Measurements from ENCODE around the gene TTYH1.

TTYH1 gene

GRCh38 chr19:54390942-54391577 lies 24.2 kb upstream of the TTYH1 start:
- H3K27ac ChIP-seq: no peak overlapping the region
- H3K36me3 ChIP-seq (ENCODE audit: insufficient read depth, low read length): no peaks in the 10 kb centered on the region
- peak; percentile 32 for DNase-seq (ENCODE audit: low read depth, low spot score)
- H3K4me3 ChIP-seq: no peak overlapping the region
- no peaks in the 10 kb centered on the region for H3K9me3 ChIP-seq (ENCODE audit: low read depth, low read length)
- TF ChIP-seq FOXP2 (optimal IDR thresholded peaks at IDR 0.05; ENCODE audit: control extremely low read depth, extremely low read length, insufficient read depth) (no peak), POLR2AphosphoS5 (IDR thresholded peaks at IDR 0.05; ENCODE audit: borderline replicate concordance, low read depth, low read length) (no peak), EZH2 (IDR thresholded peaks at IDR 0.05) (no peak)
- H3K9ac ChIP-seq (ENCODE audit: insufficient read length): no peak overlapping the region

- Histone ChIP-seq H3K27ac (no peak overlapping the region), H3K36me3 (ENCODE audit: insufficient read depth, low read length) (no peaks in the 10 kb centered on the region), H3K9ac (ENCODE audit: insufficient read length) (no peak overlapping the region), H3K9me3 (ENCODE audit: low read depth, low read length) (no peaks in the 10 kb centered on the region), H3K4me3 (no peak overlapping the region)
- no peak for TF ChIP-seq FOXP2 (optimal IDR thresholded peaks at IDR 0.05; ENCODE audit: control extremely low read depth, extremely low read length, insufficient read depth)
- no peak for TF ChIP-seq EZH2 (IDR thresholded peaks at IDR 0.05)
- no peak for DNase-seq (ENCODE audit: low read depth, low spot score)
Observed at GRCh38 chr19:54391589-54392061, 23.6 kb upstream of the TTYH1 start.

- Histone ChIP-seq H3K9ac (ENCODE audit: insufficient read length) (no peak overlapping the region), H3K9me3 (ENCODE audit: low read depth, low read length) (no peaks in the 10 kb centered on the region), H3K4me3 (no peak overlapping the region), H3K27ac (no peak overlapping the region), H3K36me3 (ENCODE audit: insufficient read depth, low read length) (no peaks in the 10 kb centered on the region)
- no peak for DNase-seq (ENCODE audit: low read depth, low spot score)
- TF ChIP-seq POLR2AphosphoS5 (IDR thresholded peaks at IDR 0.05; ENCODE audit: borderline replicate concordance, low read depth, low read length) (no peak), FOXP2 (optimal IDR thresholded peaks at IDR 0.05; ENCODE audit: control extremely low read depth, extremely low read length, insufficient read depth) (no peak), EZH2 (IDR thresholded peaks at IDR 0.05) (no peak)
Observed at GRCh38 chr19:54392105-54392504, 23.2 kb upstream of the TTYH1 start.

GRCh38 chr19:54393381-54393780 lies 21.9 kb upstream of the TTYH1 start:
- DNase-seq (ENCODE audit: low read depth, low spot score): no peak
- no peak overlapping the region for H3K4me3 ChIP-seq
- H3K9me3 ChIP-seq (ENCODE audit: low read depth, low read length): no peaks in the 10 kb centered on the region
- no peak overlapping the region for H3K27ac ChIP-seq
- TF ChIP-seq EZH2 (IDR thresholded peaks at IDR 0.05): no peak
- TF ChIP-seq POLR2AphosphoS5 (IDR thresholded peaks at IDR 0.05; ENCODE audit: borderline replicate concordance, low read depth, low read length): no peak
- TF ChIP-seq FOXP2 (optimal IDR thresholded peaks at IDR 0.05; ENCODE audit: control extremely low read depth, extremely low read length, insufficient read depth): no peak
- H3K36me3 ChIP-seq (ENCODE audit: insufficient read depth, low read length): no peaks in the 10 kb centered on the region
- H3K9ac ChIP-seq (ENCODE audit: insufficient read length): no peak overlapping the region

- DNase-seq (ENCODE audit: low read depth, low spot score): no peak
- TF ChIP-seq POLR2AphosphoS5 (IDR thresholded peaks at IDR 0.05; ENCODE audit: borderline replicate concordance, low read depth, low read length) (no peak), EZH2 (IDR thresholded peaks at IDR 0.05) (no peak), FOXP2 (optimal IDR thresholded peaks at IDR 0.05; ENCODE audit: control extremely low read depth, extremely low read length, insufficient read depth) (no peak)
- H3K4me3 ChIP-seq: no peak overlapping the region
- no peak overlapping the region for H3K9ac ChIP-seq (ENCODE audit: insufficient read length)
- H3K9me3 ChIP-seq (ENCODE audit: low read depth, low read length): no peaks in the 10 kb centered on the region
- H3K27ac ChIP-seq: no peak overlapping the region
- no peaks in the 10 kb centered on the region for H3K36me3 ChIP-seq (ENCODE audit: insufficient read depth, low read length)
Observed at GRCh38 chr19:54395685-54396084, 19.6 kb upstream of the TTYH1 start.

GRCh38 chr19:54399189-54399588 lies 16.1 kb upstream of the TTYH1 start:
- Histone ChIP-seq H3K4me3 (no peak overlapping the region), H3K9me3 (ENCODE audit: low read depth, low read length) (no peaks in the 10 kb centered on the region), H3K9ac (ENCODE audit: insufficient read length) (no peak overlapping the region), H3K27ac (no peak overlapping the region), H3K36me3 (ENCODE audit: insufficient read depth, low read length) (no peaks in the 10 kb centered on the region)
- TF ChIP-seq FOXP2 (optimal IDR thresholded peaks at IDR 0.05; ENCODE audit: control extremely low read depth, extremely low read length, insufficient read depth) (no peak), EZH2 (IDR thresholded peaks at IDR 0.05) (no peak)
- DNase-seq (ENCODE audit: low read depth, low spot score): no peak

- Histone ChIP-seq H3K9ac (ENCODE audit: insufficient read length) (no peak overlapping the region), H3K27ac (no peak overlapping the region), H3K9me3 (ENCODE audit: low read depth, low read length) (no peaks in the 10 kb centered on the region), H3K4me3 (no peak overlapping the region), H3K36me3 (ENCODE audit: insufficient read depth, low read length) (no peaks in the 10 kb centered on the region)
- no peak for DNase-seq (ENCODE audit: low read depth, low spot score)
- TF ChIP-seq POLR2AphosphoS5 (IDR thresholded peaks at IDR 0.05; ENCODE audit: borderline replicate concordance, low read depth, low read length): no peak
- no peak for TF ChIP-seq FOXP2 (optimal IDR thresholded peaks at IDR 0.05; ENCODE audit: control extremely low read depth, extremely low read length, insufficient read depth)
- no peak for TF ChIP-seq EZH2 (IDR thresholded peaks at IDR 0.05)
Observed at GRCh38 chr19:54400913-54401312, 14.4 kb upstream of the TTYH1 start.

GRCh38 chr19:54403054-54403453 lies 12.2 kb upstream of the TTYH1 start:
- H3K36me3 ChIP-seq (ENCODE audit: insufficient read depth, low read length): no peaks in the 10 kb centered on the region
- H3K9ac ChIP-seq (ENCODE audit: insufficient read length): no peak overlapping the region
- TF ChIP-seq POLR2AphosphoS5 (IDR thresholded peaks at IDR 0.05; ENCODE audit: borderline replicate concordance, low read depth, low read length) (no peak), EZH2 (IDR thresholded peaks at IDR 0.05) (no peak), FOXP2 (optimal IDR thresholded peaks at IDR 0.05; ENCODE audit: control extremely low read depth, extremely low read length, insufficient read depth) (no peak)
- DNase-seq (ENCODE audit: low read depth, low spot score): no peak
- H3K27ac ChIP-seq: no peak overlapping the region
- no peaks in the 10 kb centered on the region for H3K9me3 ChIP-seq (ENCODE audit: low read depth, low read length)
- no peak overlapping the region for H3K4me3 ChIP-seq

GRCh38 chr19:54405628-54406027 lies 9.6 kb upstream of the TTYH1 start:
- DNase-seq (ENCODE audit: low read depth, low spot score): no peak
- H3K4me3 ChIP-seq: no peak overlapping the region
- no peaks in the 10 kb centered on the region for H3K9me3 ChIP-seq (ENCODE audit: low read depth, low read length)
- H3K9ac ChIP-seq (ENCODE audit: insufficient read length): no peak overlapping the region
- H3K36me3 ChIP-seq (ENCODE audit: insufficient read depth, low read length): no peaks in the 10 kb centered on the region
- TF ChIP-seq EZH2 (IDR thresholded peaks at IDR 0.05) (no peak), FOXP2 (optimal IDR thresholded peaks at IDR 0.05; ENCODE audit: control extremely low read depth, extremely low read length, insufficient read depth) (no peak), POLR2AphosphoS5 (IDR thresholded peaks at IDR 0.05; ENCODE audit: borderline replicate concordance, low read depth, low read length) (no peak)
- H3K27ac ChIP-seq: no peak overlapping the region
